CD4-positive, alpha-beta T cell treated with Interleukin-1 beta for 1 hour (primary cell): Measurements from ENCODE around the gene MATN3.
A peak's percentile ranks its signal among the peaks of the same experiment; 100 is the strongest.

Experiments used
- DNase-seq, 2 donors: peaks; one replicate each; pipeline ENCODE4 v3.0.0-alpha.2; 2020 to 2022

MATN3 gene

DNA sequence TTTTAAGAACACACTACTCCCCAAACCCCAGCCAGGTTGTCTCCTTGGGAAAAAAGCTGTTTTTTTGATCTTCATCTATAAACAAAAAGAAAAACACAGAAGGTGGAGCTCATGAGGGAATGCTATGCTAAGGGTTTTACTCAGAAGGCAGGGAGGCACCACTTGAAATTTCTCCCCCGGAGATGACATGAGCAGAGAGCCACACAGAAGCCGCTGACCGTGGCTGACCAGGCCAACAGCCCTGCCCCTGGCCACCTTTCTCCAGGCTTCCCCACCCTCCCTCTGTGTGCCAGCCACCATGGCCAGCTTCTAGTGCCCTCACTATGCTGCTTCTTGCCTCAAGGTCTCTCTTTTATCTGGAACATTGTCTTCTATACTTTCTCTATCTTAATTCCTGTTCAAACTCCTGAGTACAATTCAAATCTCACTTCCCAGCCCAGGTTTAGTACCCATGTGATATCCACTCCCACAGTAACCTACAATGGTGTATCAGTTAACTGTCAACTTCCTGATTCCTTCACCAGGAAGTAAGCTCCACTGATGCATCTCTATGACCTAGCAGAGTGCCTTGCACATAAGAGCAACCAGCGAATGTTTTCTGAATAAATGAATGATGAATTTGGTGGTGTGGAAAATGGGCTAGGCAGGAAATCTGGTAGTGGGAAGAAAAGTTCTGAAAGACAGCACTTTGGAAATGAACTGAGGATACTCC lies 23.6 kb upstream of the MATN3 start:
- DNase-seq = no peak

DNA sequence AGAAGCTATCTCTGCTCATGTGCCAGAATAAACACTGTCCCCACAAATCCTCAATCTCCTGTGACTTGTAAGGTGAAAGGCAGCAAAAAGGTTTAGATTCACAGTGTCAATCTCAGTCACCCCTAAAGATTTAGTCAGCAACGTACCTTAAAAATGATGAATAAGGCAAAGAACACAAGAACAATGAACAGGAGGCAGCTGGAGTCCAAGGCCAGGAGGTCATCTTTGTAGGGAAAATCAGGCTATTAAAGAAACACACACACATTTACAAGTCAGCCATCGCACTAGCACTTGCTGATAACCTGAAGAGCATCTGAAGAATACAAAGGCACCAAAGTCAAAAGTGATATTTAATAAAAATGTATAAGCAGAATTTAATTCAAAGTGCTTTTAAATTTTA lies 22.4 kb upstream of the MATN3 start:
- no peak for DNase-seq

DNA sequence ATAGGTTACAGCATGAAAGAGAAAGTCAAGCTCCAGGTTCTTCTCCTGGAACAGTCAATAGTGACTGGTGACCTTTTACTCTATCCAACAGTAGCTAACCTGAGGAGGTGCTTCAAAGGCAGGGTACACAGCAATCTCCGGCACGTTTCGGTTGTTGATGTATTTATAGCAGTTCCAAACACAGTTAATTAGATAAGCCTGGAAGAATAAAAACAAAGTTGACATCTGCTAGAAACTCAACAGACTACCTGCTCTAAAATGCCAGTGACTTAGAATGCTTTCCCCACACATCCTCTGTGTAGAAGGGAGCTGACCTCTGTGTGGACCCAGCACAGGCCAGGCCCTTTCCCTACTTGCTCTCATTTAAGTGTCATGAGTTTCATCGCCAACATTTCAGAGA lies 21.8 kb upstream of the MATN3 start:
- no peak for DNase-seq

DNA sequence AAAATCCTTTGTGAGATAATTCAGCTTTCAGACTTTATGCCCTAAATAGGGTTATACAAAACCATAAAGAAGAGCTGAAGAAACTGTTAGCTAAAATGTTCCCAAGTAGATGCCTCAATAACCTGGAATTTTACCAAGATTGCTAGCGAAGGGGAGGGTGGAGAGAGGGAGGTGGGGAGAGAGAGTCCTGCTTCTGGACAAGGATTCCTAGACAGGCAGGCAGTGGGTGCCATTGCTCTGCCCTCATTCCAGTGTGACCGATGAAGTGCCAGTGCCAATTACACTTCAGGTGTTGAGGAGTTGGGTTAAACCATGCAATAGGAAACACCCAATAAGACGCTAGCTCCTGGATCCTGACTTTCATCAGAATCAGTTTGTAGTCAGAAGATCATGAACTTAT lies 20.9 kb upstream of the MATN3 start:
- no peak for DNase-seq

DNA sequence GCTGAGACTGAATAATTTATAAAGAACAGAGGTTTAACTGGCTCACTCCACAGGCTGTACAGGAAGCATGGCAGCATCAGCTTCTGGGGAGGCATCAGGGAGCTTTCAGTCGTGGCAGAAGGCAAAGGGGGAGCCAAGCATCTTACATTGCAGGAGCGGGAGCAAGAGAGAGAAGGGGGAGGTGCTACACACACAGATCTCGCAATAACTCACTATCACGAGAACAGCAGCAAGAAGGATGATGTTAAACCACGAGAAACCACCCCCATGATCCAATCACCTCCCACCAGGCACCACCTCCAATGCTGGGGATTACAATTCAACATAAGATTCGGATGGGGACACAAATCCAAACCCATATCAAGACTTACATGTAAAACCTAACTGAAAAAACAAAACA lies 17.8 kb upstream of the MATN3 start:
- DNase-seq = no peak

DNA sequence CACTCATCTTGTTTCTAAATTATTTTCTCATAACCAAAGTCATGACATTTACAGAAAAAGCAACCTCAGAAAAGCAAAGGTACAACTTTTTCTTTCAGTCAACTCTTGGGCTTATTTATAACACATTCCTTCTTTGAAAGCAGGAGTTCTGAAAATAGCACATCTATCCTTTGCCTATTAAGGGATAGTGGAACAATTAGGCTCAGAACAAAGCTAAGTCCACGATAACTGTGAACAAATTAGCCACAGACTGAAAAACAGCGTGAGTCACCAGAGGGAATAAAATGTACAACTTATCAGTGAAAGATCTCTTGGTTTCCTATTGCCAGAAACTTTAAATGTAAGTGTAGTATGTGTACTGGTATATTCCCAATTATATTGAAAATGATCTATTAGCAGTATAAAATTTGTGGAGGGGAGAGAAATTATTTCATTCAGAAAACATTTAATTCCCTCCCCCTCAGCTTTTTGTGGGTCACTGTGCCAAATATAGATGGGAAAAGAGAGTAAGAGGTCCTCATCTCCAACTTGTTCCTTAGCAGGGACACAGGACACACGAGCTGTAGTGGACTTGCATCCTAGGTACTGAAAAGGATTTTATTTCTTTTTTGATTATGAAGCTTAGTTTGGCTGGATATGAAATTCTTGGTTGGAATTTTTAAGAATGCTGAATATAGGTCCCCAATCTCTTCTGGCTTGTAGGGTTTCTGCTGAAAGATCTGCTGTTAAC lies 15.4 kb upstream of the MATN3 start:
- DNase-seq = no peak

DNA sequence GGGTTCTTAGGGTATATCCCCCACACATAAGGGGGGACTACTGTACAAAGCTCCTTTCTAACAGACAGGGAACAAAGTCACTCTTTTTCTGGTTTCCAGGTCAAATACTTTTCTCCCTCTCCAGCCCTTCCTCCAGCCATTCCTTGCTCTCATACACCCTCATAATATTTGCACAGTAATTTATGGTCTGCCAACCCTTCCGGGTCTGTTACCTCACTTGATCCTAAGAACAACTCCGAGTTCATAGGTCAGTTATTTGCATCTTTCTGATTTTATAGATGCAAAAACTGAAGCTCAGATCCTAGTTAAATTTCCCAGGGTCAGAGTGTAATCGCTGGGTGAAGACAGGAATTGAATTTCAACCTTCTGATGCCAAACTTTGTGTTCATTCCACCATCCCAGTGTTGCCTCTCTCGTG lies 14.8 kb upstream of the MATN3 start:
- DNase-seq = no peak

DNA sequence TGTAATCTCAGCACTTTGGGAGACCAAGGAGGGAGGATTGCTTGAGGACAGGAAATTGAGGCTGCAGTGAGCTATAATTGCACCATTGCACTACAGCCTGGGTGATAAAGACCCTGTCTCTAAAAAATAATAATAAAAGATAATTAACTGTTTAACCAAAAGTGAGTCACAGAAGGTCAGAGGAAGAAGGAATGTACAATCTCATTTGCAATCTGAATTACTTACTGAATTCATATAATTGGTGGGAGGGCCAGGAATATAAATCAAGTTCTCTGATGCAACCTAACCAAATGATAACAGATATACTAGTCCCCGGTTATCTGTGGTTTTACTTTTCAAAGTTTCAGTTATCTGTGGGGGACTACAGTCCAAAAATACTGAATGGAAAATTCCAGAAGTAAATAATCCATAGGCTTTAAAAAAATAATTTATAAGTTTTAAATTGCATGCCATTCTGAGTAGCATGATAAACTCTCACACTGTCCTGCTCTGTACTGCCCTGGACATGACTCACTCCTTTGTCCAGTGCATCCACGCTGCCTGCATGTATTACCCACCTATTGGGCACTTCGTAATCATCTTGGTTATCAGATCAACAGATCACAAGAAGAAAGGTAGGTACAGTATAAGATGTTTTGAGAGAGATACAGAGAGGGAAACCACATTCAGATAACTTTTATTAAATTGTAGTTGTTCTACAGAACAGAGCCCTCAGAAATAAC lies 12.8 kb upstream of the MATN3 start:
- no peak for DNase-seq

DNA sequence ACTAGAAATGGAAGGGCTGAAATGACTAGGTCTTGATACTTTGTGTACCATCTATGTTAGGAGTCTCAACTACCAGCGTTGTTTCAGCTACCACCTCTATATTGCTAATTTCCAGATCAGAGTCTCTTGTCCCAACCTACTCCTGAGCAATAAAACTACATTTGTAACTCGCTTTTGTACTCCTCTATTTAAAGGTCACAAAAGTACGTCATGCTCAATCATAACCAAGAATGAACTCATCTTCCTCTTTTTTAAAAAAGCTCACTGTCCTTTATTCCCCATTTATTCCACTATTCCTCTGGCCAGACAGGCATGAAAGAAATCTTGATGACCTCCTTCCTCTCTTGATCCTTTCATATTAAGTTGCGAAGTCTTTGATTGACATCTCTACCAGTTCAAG lies 11.2 kb upstream of the MATN3 start:
- DNase-seq = no peak

DNA sequence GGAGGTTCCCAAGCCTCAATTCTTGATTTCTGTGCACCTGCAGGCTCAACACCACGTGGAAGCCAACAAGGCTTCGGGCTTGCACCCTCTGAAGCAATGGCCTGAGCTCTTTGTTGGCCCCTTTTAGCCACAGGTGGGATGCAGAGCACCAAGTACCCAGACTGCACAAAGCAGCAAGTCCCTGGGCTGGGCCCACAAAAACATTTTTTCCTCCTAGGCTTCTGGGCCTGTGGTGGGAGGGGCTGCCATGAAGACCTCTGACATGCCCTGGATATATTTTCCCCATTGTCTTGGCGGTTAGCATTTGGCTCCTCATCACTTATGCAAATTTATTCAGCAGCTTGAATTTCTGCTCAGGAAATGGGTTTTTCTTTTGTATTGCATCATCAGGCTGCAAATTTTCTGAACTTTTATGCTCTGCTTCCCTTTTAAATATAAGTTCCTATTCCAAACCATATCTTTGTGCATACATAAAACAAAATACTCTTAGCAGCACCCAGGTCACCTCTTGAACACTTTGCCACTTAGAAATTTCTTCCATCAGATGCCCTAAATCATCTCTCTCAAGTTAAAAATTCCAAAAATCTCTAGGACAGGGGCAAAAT lies 9.0 kb upstream of the MATN3 start:
- DNase-seq = no peak

DNA sequence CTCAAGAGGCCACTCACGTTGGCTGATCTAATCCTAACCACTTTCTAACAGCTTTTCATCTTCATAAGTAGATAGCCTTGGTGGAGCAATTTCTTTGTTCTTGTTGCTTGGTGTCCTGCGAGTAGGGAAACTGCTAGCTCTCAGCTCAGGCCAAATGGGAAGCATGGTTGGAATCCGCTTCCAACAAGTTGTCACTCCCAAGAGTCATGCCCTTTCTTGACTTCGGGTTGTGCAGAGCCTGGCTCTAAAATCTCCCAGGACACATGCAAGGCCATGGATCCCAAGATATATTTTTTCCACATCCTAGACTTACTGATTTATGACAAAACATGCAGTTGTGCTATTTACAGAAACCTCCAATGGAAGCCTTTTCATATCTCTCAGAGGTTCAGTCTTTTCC lies 7.3 kb upstream of the MATN3 start:
- no peak for DNase-seq

DNA sequence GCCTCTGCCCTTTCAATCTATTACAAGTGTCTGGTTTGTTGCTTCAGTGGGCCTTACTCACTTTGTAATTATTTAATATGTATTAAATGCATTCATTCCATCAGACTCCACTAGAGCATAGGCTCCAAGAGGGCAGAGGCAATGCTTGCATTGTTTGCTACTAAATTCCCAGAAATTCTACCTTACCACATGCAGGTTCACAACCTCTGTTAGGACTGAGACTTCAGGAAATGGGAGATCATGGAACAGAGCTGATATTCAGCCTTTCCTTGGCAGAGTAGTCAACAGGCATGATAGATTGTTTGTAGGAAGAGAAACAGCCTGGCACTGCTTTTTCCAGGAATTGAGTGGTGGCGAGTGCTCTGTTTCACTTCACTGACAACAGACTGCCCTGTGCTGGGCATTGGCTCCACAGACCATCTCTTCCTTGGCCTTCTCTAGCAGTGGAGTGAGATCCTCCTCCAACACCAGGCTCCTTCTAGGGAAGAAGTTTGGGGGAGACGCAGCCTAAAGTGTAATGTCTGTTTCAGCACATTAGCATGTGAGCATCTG lies 6.2 kb upstream of the MATN3 start:
- no peak for DNase-seq

DNA sequence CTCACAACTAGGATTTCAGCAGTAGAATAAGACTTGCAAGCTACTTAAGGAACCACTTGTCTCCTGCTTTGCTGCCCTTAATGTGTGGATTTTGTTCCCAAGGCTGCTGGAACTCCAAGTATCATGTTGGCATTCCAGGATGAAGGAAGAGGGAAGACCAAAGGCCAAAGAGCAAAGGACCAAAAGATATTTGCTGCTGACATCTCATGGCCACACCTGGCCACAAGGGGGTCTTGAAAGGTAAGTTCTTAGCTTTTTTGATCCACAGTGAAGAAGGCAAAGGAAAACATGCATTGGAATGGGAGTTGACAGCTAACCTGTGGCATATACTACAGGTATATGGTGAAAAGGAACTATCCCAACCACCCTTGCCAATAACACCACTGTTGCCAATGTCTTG lies 3.9 kb upstream of the MATN3 start:
- no peak for DNase-seq

DNA sequence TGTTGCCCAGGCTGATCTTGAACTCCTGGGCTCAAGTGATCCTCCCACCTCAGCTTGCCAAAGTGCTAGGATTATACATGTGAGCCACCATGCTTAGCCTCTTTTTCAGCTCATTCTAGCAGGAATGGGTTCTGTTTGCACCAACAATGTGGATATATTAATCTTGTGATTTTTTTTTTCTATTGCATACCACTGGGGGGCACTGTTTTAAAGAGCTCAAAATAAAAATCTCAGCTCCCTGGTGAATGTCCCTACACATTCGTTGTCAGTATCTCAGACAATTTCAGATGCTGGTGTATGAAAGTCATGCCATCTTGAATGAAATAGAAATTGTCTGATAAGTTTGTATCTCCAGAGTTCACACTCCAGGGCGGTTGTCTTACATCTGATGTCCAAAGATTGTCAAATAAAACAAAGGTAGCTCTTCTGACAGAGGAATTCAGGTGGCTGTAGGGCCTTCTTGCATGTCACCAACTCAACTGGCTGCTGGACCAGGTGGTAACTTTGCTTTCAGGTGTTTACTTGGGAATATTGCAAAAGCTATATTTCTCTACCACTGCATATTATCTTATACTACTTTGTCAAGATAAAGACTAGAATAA lies 3.1 kb upstream of the MATN3 start:
- peak in 1 of 2 donors; percentile 48 for DNase-seq

DNA sequence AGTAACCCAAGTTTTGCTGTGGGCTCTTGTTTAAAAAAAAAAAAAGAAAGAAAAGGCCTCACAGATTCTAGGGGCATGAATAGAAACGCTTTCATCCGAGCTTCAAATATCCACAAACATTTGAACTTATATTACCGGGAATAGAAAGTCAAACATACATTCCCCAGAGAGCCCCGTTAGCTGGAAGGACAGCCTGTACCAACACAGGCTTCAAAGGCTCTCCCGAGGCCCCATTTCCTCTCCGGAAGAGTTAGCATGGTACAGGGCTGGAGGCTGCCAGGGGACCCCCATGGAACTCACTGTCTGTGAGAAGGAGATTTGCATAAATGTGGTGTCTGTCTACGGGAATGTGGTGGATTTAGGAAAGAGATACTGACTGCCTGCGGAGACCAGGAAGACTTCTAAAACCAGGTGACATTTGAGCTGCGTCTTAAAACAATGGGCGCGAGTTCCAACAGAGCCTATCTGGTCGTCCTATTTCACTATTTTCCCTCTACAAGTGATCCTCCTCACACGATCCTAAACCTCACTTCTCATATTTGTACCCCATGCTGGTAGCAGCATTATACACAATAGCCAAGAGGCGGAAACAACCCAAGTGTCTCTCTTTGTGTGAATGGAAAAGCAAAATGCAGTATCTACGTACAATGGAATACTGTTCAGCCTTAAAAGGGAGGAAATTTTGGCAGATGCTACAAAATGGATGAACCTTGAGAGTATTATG lies 820 bp upstream of the MATN3 start:
- no peak for DNase-seq

DNA sequence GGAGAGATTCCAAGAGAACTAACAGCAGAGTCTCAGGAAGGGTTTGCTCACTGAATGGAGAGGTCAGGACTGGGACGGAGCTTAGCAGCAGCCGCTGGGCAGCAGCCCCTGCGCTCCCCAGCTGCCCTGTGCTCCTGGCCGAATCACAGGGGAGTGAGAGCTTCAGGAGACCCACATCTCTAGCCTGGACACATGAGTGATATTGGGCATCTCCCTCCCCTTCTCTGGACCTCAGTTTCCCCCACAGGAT lies 511 bp downstream of the MATN3 start:
- no peak for DNase-seq

DNA sequence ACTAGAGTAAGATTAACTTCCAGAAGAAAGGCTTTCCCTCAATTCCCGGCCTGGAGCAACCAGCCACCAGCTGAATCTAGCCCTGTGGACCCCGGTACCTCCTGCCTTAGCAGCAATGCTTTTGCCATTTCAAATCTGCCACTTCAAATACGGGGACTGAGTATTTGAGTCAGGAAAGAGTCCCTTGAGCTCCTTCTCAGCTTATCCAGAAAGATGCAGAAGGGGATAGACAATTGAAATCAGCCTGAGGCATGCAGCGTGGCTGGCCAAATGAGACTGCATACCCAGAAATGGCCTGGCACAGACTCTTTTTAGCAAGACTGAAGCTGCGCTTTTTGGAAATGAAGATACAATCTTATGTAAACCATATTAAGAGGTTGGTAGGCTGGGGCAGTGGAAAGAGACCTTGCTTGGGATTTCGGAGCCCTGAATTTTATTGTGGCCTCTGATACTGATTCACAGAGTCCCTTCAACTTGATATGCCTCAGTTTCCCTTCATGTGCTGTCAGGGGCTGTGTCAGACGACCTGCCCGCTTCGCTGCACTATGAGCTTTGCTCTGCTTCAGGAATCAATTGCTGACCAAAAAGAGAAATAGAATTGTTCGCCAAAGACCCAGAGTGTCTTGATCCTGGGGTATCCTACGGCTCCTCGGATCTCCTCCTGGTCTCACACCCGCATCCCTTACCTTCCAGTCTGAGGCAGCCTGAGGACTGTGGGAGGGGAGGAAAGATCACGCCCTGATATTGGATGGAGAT lies 1.0 kb downstream of the MATN3 start:
- no peak for DNase-seq

DNA sequence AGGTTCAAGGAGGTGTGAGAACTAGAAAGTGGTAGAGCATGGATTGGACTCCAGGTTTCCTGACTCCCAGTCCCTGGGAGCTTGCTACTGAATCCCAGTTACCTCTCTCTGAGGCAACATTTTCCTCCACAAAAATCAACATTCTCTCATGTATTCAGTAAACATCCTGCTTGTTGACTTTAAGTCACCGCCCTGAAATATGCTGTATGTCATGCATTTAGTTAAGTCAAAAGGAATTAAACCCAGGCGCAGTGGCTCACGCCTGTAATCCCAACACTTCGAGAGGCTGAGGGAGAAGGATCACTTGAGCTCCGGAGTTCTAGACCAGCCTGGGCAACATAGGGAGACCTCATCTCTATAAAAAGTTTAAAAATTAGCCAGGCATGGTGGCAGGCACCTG lies 3.8 kb downstream of the MATN3 start:
- DNase-seq = no peak

DNA sequence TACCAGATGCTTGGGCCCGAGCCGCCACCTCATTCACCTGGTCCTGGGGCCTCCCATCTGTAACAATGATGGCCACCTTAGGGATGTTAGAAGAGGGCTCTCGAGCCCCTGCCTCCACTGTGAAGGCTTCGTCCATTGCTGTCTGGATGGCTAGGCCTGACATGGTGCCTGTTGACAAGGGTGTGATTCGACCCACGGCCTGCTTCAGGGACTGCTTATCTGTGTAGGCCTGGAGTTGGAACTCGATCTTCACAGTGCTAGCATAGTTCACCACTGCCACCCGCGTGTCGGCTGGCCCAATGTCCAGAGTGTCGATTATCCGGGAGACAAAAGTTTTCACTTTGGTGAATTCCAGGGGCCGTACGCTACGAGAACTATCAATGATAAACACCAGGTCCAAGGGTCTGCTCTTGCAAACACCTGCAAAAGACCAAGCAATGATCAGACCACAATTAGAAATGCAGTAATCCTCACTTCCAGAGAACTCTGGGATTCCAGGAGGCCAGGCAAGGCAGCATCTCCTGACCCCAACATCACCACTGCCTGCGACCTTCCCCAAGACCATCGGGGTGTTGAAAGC lies 6.5 kb downstream of the MATN3 start:
- DNase-seq = no peak

DNA sequence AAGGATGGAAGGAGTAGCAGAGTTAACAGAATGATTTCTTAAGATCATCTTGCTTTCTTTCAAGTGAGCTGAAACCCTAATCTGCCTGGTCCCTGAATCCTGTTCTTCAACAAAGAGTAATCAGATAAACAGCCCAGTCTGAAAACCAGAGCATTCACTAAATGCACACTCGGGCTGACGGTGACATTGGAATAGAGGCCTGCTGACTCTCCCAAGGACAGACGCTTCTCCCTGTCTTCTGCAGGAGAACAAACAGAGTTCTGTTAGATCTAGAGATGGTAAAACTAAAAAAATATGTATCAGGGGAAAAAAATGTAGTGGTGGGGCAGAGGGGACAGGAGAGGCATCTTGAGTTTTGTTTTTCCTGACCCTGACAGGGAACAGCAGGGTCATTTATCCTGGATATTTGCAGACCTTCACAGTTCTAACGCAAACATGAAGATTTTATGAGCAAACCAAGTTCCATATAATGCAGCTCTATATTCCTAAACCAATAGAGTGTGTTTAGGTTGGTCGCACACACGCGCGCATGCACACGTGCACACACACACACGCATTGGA lies 7.3 kb downstream of the MATN3 start:
- DNase-seq = no peak

DNA sequence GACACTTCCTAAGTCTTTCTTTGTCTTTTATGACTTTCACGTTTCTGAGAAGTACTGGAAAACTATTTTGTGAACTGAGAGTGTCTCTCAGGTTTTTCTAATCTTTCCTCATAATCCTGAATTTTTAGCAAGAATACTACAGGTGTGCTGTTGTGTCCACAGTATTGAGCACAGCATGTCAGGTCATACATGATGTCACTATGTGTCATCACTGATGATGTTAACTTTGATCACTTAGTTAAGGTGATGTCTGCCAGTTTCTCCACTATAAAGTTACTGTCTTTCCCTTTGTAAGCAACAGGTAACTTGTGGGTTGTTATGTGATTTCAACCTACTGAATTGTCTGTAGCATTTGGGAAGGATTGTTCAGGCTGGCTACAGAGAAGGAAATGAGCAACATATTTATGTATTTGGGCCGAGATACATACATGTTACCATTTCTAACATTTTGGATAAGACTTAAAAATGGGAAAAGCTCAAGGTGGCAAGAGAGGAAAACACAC lies 11.1 kb downstream of the MATN3 start:
- no peak for DNase-seq
